ENCODE data around the gene GPR137B.

- TF ChIP-seq POLR2A (IDR thresholded peaks at IDR 0.05; ENCODE audit: low read depth, low read length) = no peak
- no peak for TF ChIP-seq POLR2AphosphoS5 (IDR thresholded peaks at IDR 0.05; ENCODE audit: low read depth, low read length)
These were observed 28.1 kb upstream of the GPR137B start for GRCh38 chr1:236114076-236114747.
